ENCODE measurements around the gene ANKFN1.

Gene ANKFN1

GRCh38 chr17:56521414-56522141 lies 368.3 kb downstream of the ANKFN1 start:
- peak; percentile 78 for DNase-seq

- no peak for DNase-seq
Observed at GRCh38 chr17:56523042-56523441, 369.8 kb downstream of the ANKFN1 start.

- peak; percentile 84 for DNase-seq
Observed at GRCh38 chr17:56528696-56529095, 375.4 kb downstream of the ANKFN1 start.

- no peak for DNase-seq
Observed at GRCh38 chr17:56532926-56533325, 379.7 kb downstream of the ANKFN1 start.

- no peak for DNase-seq
Observed at GRCh38 chr17:56536766-56537165, 383.5 kb downstream of the ANKFN1 start.

- DNase-seq, result peak; percentile 98
Observed at GRCh38 chr17:56540836-56541235, 387.6 kb downstream of the ANKFN1 start.

- DNase-seq, result peak; percentile 69
Observed at GRCh38 chr17:56543280-56543679, 390.0 kb downstream of the ANKFN1 start.

- DNase-seq, result peak; percentile 48
Observed at GRCh38 chr17:56545106-56545505, 391.8 kb downstream of the ANKFN1 start.

- no peak for DNase-seq
Observed at GRCh38 chr17:56545930-56546329, 392.7 kb downstream of the ANKFN1 start.

GRCh38 chr17:56548661-56549060 lies 395.4 kb downstream of the ANKFN1 start:
- DNase-seq, result peak; percentile 32

- peak; percentile 26 for DNase-seq
Observed at GRCh38 chr17:56549501-56549900, 396.2 kb downstream of the ANKFN1 start.

- no peak for DNase-seq
Observed at GRCh38 chr17:56557682-56558081, 404.4 kb downstream of the ANKFN1 start.

- no peak for DNase-seq
Observed at GRCh38 chr17:56558088-56558487, 404.8 kb downstream of the ANKFN1 start.
